NCI-H1930 (cell line): ENCODE measurements around the gene B9D2.
A peak's percentile ranks its signal among the peaks of the same experiment; 100 is the strongest.

Experiments
- DNase-seq, 2 experiments: peaks; one replicate each; lab custom pipeline; 2025; lab: John Stamatoyannopoulos, UW

B9D2 gene

GRCh38 chr19:41308450-41309179 lies 55.3 kb downstream of the B9D2 start:
- peak; percentile 76 to 93 for DNase-seq

DNA sequence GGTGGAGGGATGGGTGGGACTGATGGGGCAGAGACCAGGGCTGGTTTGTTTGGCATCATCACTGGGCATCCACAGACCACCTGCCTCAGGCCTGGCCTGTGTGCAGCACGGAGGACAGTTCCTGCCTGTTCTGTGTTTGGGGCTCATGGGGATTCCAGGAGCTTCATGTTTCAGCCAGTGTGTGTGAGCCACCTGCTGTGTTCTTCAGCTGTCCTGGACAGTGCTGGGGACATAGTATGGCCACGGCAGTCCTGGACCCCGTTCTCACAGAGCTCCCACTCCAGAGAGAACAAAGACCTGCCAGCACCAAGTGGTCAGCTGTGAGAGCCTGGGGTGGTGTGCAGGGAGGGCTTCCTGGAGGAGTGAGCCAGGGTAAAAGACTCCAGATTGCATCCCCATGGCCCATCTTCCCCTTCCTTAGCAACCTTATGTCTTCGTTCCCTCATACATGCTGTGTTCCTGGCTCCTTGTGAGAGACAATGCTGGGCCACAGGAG lies 55.9 kb downstream of the B9D2 start:
- no peak for DNase-seq

GRCh38 chr19:41307090-41307875 lies 56.7 kb downstream of the B9D2 start:
- DNase-seq = no peak

DNA sequence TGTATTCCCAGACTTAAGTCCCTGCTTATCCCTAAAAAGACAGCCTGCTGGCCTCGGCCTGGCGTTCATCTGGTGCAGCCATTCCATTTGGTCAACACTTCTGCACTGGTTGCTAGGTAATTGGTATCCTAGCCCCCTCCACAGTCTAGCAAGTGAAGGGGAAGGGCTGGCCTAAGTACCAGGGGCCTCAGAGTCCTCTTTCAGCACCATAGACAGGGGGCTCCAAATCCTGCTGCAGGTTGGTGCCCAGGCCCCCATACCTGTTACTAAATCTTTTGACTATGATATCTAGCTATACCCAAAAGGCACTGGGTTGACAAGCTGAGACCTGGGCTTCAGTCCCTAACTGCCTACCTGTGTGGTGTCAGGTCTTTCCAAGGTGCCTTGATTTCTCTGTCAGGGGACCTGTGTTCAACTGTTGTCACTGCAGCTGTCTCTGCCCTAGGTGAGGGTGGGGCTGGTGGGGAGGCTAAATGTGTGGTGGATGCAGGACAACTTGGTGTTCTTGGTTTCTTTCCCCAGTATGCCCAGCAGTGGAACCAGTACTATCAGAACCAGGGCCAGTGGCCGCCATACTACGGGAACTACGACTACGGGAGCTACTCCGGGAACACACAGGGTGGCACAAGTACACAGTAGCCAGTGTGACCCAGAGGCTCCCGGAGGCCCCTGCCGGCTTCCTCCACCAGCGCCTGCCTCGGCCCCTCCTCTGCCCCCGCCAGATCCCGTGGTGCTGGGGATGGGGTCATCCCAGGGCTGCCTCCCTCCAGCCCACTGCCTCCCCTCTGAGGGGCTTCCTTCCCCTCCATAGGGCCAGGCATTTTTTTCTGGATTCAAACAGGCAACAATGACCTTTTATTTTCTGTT lies 57.8 kb downstream of the B9D2 start:
- no peak for DNase-seq

DNA sequence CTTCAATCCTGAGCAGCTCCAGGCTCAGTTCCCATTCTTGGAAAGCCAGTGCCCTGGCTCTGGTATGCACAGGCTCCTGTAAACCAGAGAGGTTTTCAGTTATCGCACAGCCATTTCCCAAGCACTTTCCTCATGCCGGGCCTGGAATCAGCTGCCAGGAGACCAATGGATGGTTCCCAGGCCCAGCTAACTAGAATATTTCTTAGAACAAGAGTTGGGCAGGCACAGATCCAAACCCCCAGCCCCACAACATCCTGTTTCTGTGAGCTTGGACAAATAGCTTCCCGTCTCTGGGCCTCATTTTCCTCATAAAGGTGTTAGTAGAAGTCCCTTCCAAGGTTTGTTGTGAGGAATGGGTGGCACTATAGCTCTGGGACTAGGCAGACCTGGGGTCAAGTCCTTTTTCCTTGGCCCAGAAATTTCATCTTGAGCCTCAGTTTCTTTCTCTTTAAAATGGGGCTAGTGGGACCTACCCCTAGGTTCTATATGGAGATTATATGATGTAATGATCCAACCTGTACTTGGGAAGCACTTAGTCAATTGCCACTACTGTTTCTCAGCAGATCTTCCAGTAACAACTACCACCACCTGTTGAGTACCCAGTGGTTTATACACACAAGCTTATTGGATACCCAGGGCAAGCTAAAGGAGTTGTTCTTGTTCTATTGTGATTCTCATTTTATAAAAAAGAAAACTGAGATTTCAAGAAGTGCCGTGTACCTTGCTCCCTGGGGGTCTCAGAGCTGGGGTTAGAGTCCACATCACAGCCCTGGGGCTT lies 59.1 kb downstream of the B9D2 start:
- DNase-seq = no peak
